Activated naive CD8-positive, alpha-beta T cell treated with anti-CD3 and anti-CD28 coated beads for 36 hours (primary cell): Measurements from ENCODE around the gene NPAS4. TPM values are rescaled to one million over a fixed set of nuclear protein-coding genes. Genes with fewer than 3 reads are reported as not detected.
"Not testable (repeated sequence)": the region's sequence is repeated elsewhere in the genome, so short reads cannot be mapped to it uniquely, and the experiment has no call there.

Experiments
- DNase-seq: peaks from one replicate; pipeline ENCODE4 v3.0.0; 2021
- H3K27ac Mint-ChIP-seq: one replicate; pipeline ENCODE4 v1.8.0; 2022; ENCODE audit warnings: mild to moderate bottlenecking, moderate library complexity, mixed read lengths
- H3K27me3 Mint-ChIP-seq: one replicate; pipeline ENCODE4 v1.8.0; 2022; ENCODE audit warnings: mild to moderate bottlenecking, mixed read lengths
- H3K36me3 Mint-ChIP-seq: one replicate; pipeline ENCODE4 v1.8.0; 2021; ENCODE audit warnings: mild to moderate bottlenecking, mixed read lengths
- H3K4me1 Mint-ChIP-seq: one replicate; pipeline ENCODE4 v1.8.0; 2021; ENCODE audit warnings: mixed read lengths
- H3K4me3 Mint-ChIP-seq: one replicate; pipeline ENCODE4 v1.8.0; 2022; ENCODE audit warnings: mild to moderate bottlenecking, moderate library complexity, mixed read lengths
- H3K9me3 Mint-ChIP-seq: one replicate; pipeline ENCODE4 v1.8.0; 2022; ENCODE audit warnings: mixed read lengths
- total RNA-seq, 2 experiments: library from RNA; stranded (reverse); gene quantifications; one replicate each; pipeline ENCODE4 v1.2.3, GENCODE V29; 2021

The NPAS4 gene
- total RNA-seq, 2 experiments from 2014 or later, result 0.16 TPM; not detected in 1

GRCh38 chr11:66410191-66410590 is 10.6 kb upstream of the NPAS4 start:
- Mint-ChIP-seq H3K27me3 (peaks cover 41% of the 10 kb centered on the region), H3K9me3 (no peaks in the 10 kb centered on the region), H3K36me3 (no peaks in the 10 kb centered on the region), H3K4me3 (no peak overlapping the region), H3K27ac (no peak overlapping the region), H3K4me1 (no peaks in the 10 kb centered on the region)
- DNase-seq, result no peak

GRCh38 chr11:66411323-66411722 is 9.5 kb upstream of the NPAS4 start:
- Mint-ChIP-seq H3K9me3 (no peaks in the 10 kb centered on the region), H3K27me3 (peaks cover 46% of the 10 kb centered on the region), H3K36me3 (no peaks in the 10 kb centered on the region), H3K4me1 (no peaks in the 10 kb centered on the region), H3K4me3 (no peak overlapping the region), H3K27ac (no peak overlapping the region)
- no peak for DNase-seq

- Mint-ChIP-seq H3K4me1 (peaks cover 5% of the 10 kb centered on the region), H3K36me3 (no peaks in the 10 kb centered on the region), H3K9me3 (no peaks in the 10 kb centered on the region), H3K4me3 (no peak overlapping the region), H3K27ac (no peak overlapping the region), H3K27me3 (peaks cover 54% of the 10 kb centered on the region)
- DNase-seq, result no peak
These were observed 8.7 kb upstream of the NPAS4 start for GRCh38 chr11:66412110-66412509.

GRCh38 chr11:66413167-66413566 is 7.7 kb upstream of the NPAS4 start:
- no peak overlapping the region for H3K4me3 Mint-ChIP-seq
- H3K4me1 Mint-ChIP-seq, result peaks cover 16% of the 10 kb centered on the region
- peaks cover 64% of the 10 kb centered on the region for H3K27me3 Mint-ChIP-seq
- DNase-seq, result no peak
- no peak overlapping the region for H3K27ac Mint-ChIP-seq
- no peaks in the 10 kb centered on the region for H3K36me3 Mint-ChIP-seq
- H3K9me3 Mint-ChIP-seq, result no peaks in the 10 kb centered on the region

- Mint-ChIP-seq H3K27me3 (peaks cover 76% of the 10 kb centered on the region), H3K4me1 (peaks cover 26% of the 10 kb centered on the region), H3K27ac (no peak overlapping the region), H3K4me3 (no peak overlapping the region), H3K36me3 (no peaks in the 10 kb centered on the region), H3K9me3 (no peaks in the 10 kb centered on the region)
- no peak for DNase-seq
These were observed 6.5 kb upstream of the NPAS4 start for GRCh38 chr11:66414120-66414934.

GRCh38 chr11:66415423-66415822 is 5.4 kb upstream of the NPAS4 start:
- peaks cover 79% of the 10 kb centered on the region for H3K27me3 Mint-ChIP-seq

GRCh38 chr11:66417000-66417399 is 3.8 kb upstream of the NPAS4 start:
- Mint-ChIP-seq H3K9me3 (no peaks in the 10 kb centered on the region), H3K27me3 (peaks cover 85% of the 10 kb centered on the region), H3K4me1 (peaks cover 27% of the 10 kb centered on the region), H3K27ac (no peak overlapping the region), H3K4me3 (no peak overlapping the region), H3K36me3 (no peaks in the 10 kb centered on the region)
- DNase-seq, result peak; percentile 31

More at GRCh38 chr11:66415423-66415822, 5.4 kb upstream of the NPAS4 start:
- Mint-ChIP-seq H3K4me3 (no peak overlapping the region), H3K4me1 (peaks cover 27% of the 10 kb centered on the region), H3K9me3 (no peaks in the 10 kb centered on the region), H3K36me3 (no peaks in the 10 kb centered on the region), H3K27ac (no peak overlapping the region)
- no peak for DNase-seq

- H3K4me3 Mint-ChIP-seq, result peak overlapping the region; percentile 37
- H3K9me3 Mint-ChIP-seq, result peaks cover 3% of the 10 kb centered on the region
- peaks cover 77% of the 10 kb centered on the region for H3K27me3 Mint-ChIP-seq
- no peaks in the 10 kb centered on the region for H3K36me3 Mint-ChIP-seq
- peaks cover 27% of the 10 kb centered on the region for H3K4me1 Mint-ChIP-seq
- H3K27ac Mint-ChIP-seq, result no peak overlapping the region
- DNase-seq, result peak; percentile 80
These were observed 2.5 kb upstream of the NPAS4 start for GRCh38 chr11:66418168-66418985.

- no peak overlapping the region for H3K4me3 Mint-ChIP-seq
- H3K27ac Mint-ChIP-seq, result no peak overlapping the region
- H3K36me3 Mint-ChIP-seq, result no peaks in the 10 kb centered on the region
- H3K27me3 Mint-ChIP-seq, result peaks cover 72% of the 10 kb centered on the region
- no peak for DNase-seq
- peaks cover 27% of the 10 kb centered on the region for H3K4me1 Mint-ChIP-seq
- H3K9me3 Mint-ChIP-seq, result peaks cover 3% of the 10 kb centered on the region
These were observed 1.9 kb upstream of the NPAS4 start for GRCh38 chr11:66418986-66419308.

- Mint-ChIP-seq H3K4me1 (peaks cover 27% of the 10 kb centered on the region), H3K27me3 (peaks cover 63% of the 10 kb centered on the region), H3K27ac (no peak overlapping the region), H3K4me3 (no peak overlapping the region), H3K9me3 (peaks cover 3% of the 10 kb centered on the region), H3K36me3 (no peaks in the 10 kb centered on the region)
- peak; percentile 22 for DNase-seq
These were observed 1.0 kb upstream of the NPAS4 start for GRCh38 chr11:66419825-66420224.

- Mint-ChIP-seq H3K27me3 (peaks cover 45% of the 10 kb centered on the region), H3K27ac (no peak overlapping the region), H3K4me3 (no peak overlapping the region), H3K4me1 (peaks cover 25% of the 10 kb centered on the region), H3K36me3 (no peaks in the 10 kb centered on the region), H3K9me3 (peaks cover 3% of the 10 kb centered on the region)
- DNase-seq, result peak; percentile 82
These were observed 814 bp downstream of the NPAS4 start for GRCh38 chr11:66421492-66422205.

- no peak for DNase-seq
- Mint-ChIP-seq H3K4me1 (peaks cover 4% of the 10 kb centered on the region), H3K27ac (no peak overlapping the region), H3K9me3 (peaks cover 3% of the 10 kb centered on the region), H3K36me3 (peaks cover 15% of the 10 kb centered on the region), H3K27me3 (peaks cover 4% of the 10 kb centered on the region), H3K4me3 (no peak overlapping the region)
These were observed 5.5 kb downstream of the NPAS4 start for GRCh38 chr11:66426314-66426713.

- Mint-ChIP-seq H3K9me3 (no peaks in the 10 kb centered on the region), H3K36me3 (peaks cover 18% of the 10 kb centered on the region), H3K27me3 (no peaks in the 10 kb centered on the region), H3K27ac (no peak overlapping the region), H3K4me1 (peaks cover 4% of the 10 kb centered on the region), H3K4me3 (no peak overlapping the region)
- DNase-seq, result no peak
These were observed 8.1 kb downstream of the NPAS4 start for GRCh38 chr11:66428933-66429332.

GRCh38 chr11:66429983-66430602 is 9.3 kb downstream of the NPAS4 start:
- peaks cover 19% of the 10 kb centered on the region for H3K36me3 Mint-ChIP-seq
- H3K4me3 Mint-ChIP-seq, result no peak overlapping the region
- no peaks in the 10 kb centered on the region for H3K27me3 Mint-ChIP-seq
- peaks cover 4% of the 10 kb centered on the region for H3K4me1 Mint-ChIP-seq
- DNase-seq, result peak; percentile 71
- no peak overlapping the region for H3K27ac Mint-ChIP-seq
- no peaks in the 10 kb centered on the region for H3K9me3 Mint-ChIP-seq

GRCh38 chr11:66431287-66431686 is 10.5 kb downstream of the NPAS4 start:
- not testable (repeated sequence) for H3K27me3 Mint-ChIP-seq, H3K27ac Mint-ChIP-seq, H3K4me3 Mint-ChIP-seq, H3K4me1 Mint-ChIP-seq, DNase-seq, H3K9me3 Mint-ChIP-seq
- H3K36me3 Mint-ChIP-seq, result peaks cover 22% of the 10 kb centered on the region
